Endothelial cell of umbilical vein (primary cell): ENCODE results near the gene SLC25A23. TPM values are rescaled to one million over a fixed set of nuclear protein-coding genes. Genes with fewer than 3 reads are reported as not detected.

Experiments
- BruUV-seq: library from RNA; stranded (reverse); fragments of 400-500 nt; replicated peaks from 2 replicates; lab custom pipeline; 2021; lab: Mats Ljungman, UMichigan
- CTCF ChIA-PET: fragments of 300-600, 350-600 bp; sonication (Branson Sonifier 250); formaldehyde crosslinking; loops from one replicate; lab custom pipeline; 2021; ENCODE audit warnings: antibody characterized with exemption, inconsistent platforms; lab: Charles Lee
- POLR2A ChIA-PET: fragments of 300-600, 350-600 bp; sonication (Branson Sonifier 250); formaldehyde crosslinking; loops from one replicate; lab custom pipeline; 2021; ENCODE audit warnings: antibody characterized with exemption, inconsistent platforms; lab: Charles Lee
- DNase-seq: peaks from one replicate; pipeline ENCODE4 v3.0.0-alpha.2; 2011; ENCODE audit warnings: low read depth, low spot score
- FAIRE-seq: peaks from 2 replicates; lab custom pipeline; 2011; peaks lifted over from hg19 to GRCh38; lab: Jason Lieb, UNC
- H2AFZ ChIP-seq: 2 replicates; pipeline ENCODE4 v1.6.0; 2012; ENCODE audit warnings: low read depth, low read length, control low read depth, inconsistent platforms
- H3K27ac ChIP-seq: 2 replicates; pipeline ENCODE4 v1.5.1; 2011; ENCODE audit warnings: low read depth, mild to moderate bottlenecking, control low read depth, low read length, moderate library complexity; ENCODE audit not compliant: insufficient read depth
- H3K27me3 ChIP-seq, 2 experiments: 2 replicates each; pipeline versions ENCODE4 v1.6.0 to v1.6.1; 2011; ENCODE audit warnings: low read length in 2 of 2, mixed read lengths in 1 of 2; ENCODE audit not compliant: control insufficient read depth in 2 of 2, insufficient read depth in 2 of 2
- H3K36me3 ChIP-seq, 2 experiments: 2 replicates in 1 of 2; 3 replicates in 1 of 2; pipeline ENCODE4 v1.5.1; 2011; ENCODE audit warnings: low read length in 2 of 2, mild to moderate bottlenecking in 1 of 2, moderate library complexity in 1 of 2; ENCODE audit not compliant: control insufficient read depth in 2 of 2, insufficient read depth in 2 of 2; ENCODE audit errors: extremely low read depth in 1 of 2
- H3K4me1 ChIP-seq: 3 replicates; pipeline ENCODE4 v1.5.1; 2011; ENCODE audit warnings: mild to moderate bottlenecking, low read length; ENCODE audit not compliant: control insufficient read depth, insufficient read depth; ENCODE audit errors: extremely low read depth
- H3K4me2 ChIP-seq: 2 replicates; pipeline ENCODE4 v1.6.1; 2011; ENCODE audit warnings: low read length, control low read depth, mixed read lengths; ENCODE audit not compliant: insufficient read depth
- H3K4me3 ChIP-seq, 3 experiments: fragments of 200-600 bp in 1 of 3; sonication (generic), shearing (Covaris generic) in 1 of 3; replicated peaks in 1 of 3; 2 replicates each; pipeline ENCODE4 v1.5.1; 2011 to 2016; ENCODE audit warnings: control low read depth in 3 of 3, low read length in 3 of 3, mild to moderate bottlenecking in 2 of 3, inconsistent platforms in 1 of 3, low read depth in 1 of 3, moderate library complexity in 1 of 3; ENCODE audit not compliant: insufficient read depth in 1 of 3
- H3K79me2 ChIP-seq: 2 replicates; pipeline ENCODE4 v1.6.0; 2012; ENCODE audit warnings: low read length, inconsistent platforms; ENCODE audit not compliant: control insufficient read depth, insufficient read depth
- H3K9ac ChIP-seq: replicated peaks from 2 replicates; pipeline ENCODE3; 2011; ENCODE audit warnings: low read length, control low read depth; ENCODE audit not compliant: insufficient read depth; ENCODE audit errors: extremely low read depth
- H3K9me1 ChIP-seq: replicated peaks from 3 replicates; pipeline ENCODE4 v1.6.0; 2011; ENCODE audit warnings: mild to moderate bottlenecking, low read length; ENCODE audit not compliant: control insufficient read depth, insufficient read depth; ENCODE audit errors: extremely low read depth
- H3K9me3 ChIP-seq: replicated peaks from 2 replicates; pipeline ENCODE4 v1.5.1; 2012; ENCODE audit warnings: low read length, inconsistent platforms; ENCODE audit not compliant: control insufficient read depth, insufficient read depth
- H4K20me1 ChIP-seq: replicated peaks from 2 replicates; pipeline ENCODE3; 2011; ENCODE audit warnings: mild to moderate bottlenecking, low read length; ENCODE audit not compliant: control insufficient read depth, insufficient read depth; ENCODE audit errors: extremely low read depth
- EZH2 ChIP-seq: IDR thresholded peaks from 2 replicates; pipeline ENCODE4 v1.6.1; 2012; ENCODE audit warnings: borderline replicate concordance, low read depth, mild to moderate bottlenecking, moderate library complexity, low read length, inconsistent platforms; ENCODE audit not compliant: severe bottlenecking
- FOS ChIP-seq: IDR thresholded peaks from 2 replicates; pipeline ENCODE4 v1.6.1; 2011; ENCODE audit warnings: mild to moderate bottlenecking, low read length, moderate library complexity, borderline replicate concordance; ENCODE audit not compliant: insufficient read depth
- GATA2 ChIP-seq: IDR thresholded peaks from 2 replicates; pipeline ENCODE4 v1.7.0; 2011; ENCODE audit warnings: low read depth, mild to moderate bottlenecking, moderate library complexity, mixed read lengths, low read length; ENCODE audit not compliant: insufficient read length, insufficient read depth
- JUN ChIP-seq: IDR thresholded peaks from 2 replicates; pipeline ENCODE4 v1.6.1; 2011; ENCODE audit warnings: borderline replicate concordance, low read depth; ENCODE audit not compliant: insufficient read length, insufficient read depth
- MAX ChIP-seq: IDR thresholded peaks from 2 replicates; pipeline ENCODE4 v1.6.1; 2011; ENCODE audit not compliant: insufficient read depth, insufficient read length
- MYC ChIP-seq: IDR thresholded peaks from one replicate; pipeline ENCODE4 v1.6.1; 2011; ENCODE audit warnings: mild to moderate bottlenecking, low read depth, low read length
- POLR2A ChIP-seq: IDR thresholded peaks from 2 replicates; pipeline ENCODE4 v1.6.1; 2012; ENCODE audit warnings: low read depth, mild to moderate bottlenecking, control low read depth, low read length
- POLR2AphosphoS5 ChIP-seq: IDR thresholded peaks from 2 replicates; pipeline ENCODE4 v1.6.1; 2012; ENCODE audit warnings: low read depth, mild to moderate bottlenecking, control low read depth, low read length, moderate library complexity; ENCODE audit not compliant: insufficient read depth
- dilution Hi-C: fragments of 300-500 bp; cut with MboI; formaldehyde crosslinking; loops from one replicate; pipeline ENCODE4 v1.15.0; 2019; ENCODE audit warnings: low sequenced_read_pairs; ENCODE audit not compliant: extremely low pct_ligation_motif_present
- intact Hi-C: fragments of 100-400 bp; cut with micrococcal nuclease; formaldehyde crosslinking; loops from one replicate; pipeline ENCODE4 v1.10.0; 2022
- polyA plus RNA-seq, 4 experiments: library from polyadenylated mRNA; depleted of rRNA in 3 of 4; stranded (reverse) in 3 of 4; unstranded in 1 of 4; fragments of >200 nt; gene quantifications; 2 replicates each; pipeline versions ENCODE4 v1.2.1 to v1.2.3, GENCODE V29; 2011 to 2012; ENCODE audit warnings: missing spikeins in 1 of 4
- total RNA-seq: library from RNA; stranded (reverse); gene quantifications from 2 replicates; pipeline ENCODE4 v1.2.3, GENCODE V29; 2021
- TF ChIP-seq, protein P1 (sequence below), 2 donors: IDR thresholded peaks; 1 replicate in 1 of 2; 2 replicates in 1 of 2; pipeline ENCODE4 v1.5.1; 2011; ENCODE audit warnings: low read length in 2 of 2, mild to moderate bottlenecking in 2 of 2, moderate library complexity in 2 of 2, control low read depth in 1 of 2, inconsistent platforms in 1 of 2, low read depth in 1 of 2; ENCODE audit not compliant: insufficient read depth in 1 of 2; ENCODE audit errors: extremely low read depth in 1 of 2

Gene SLC25A23
- total and polyA plus RNA-seq, 2 donors (not counting 3 experiments of a cell fraction or from before 2014, with no cell fraction given): 12.8 to 33.5 TPM

DNA sequence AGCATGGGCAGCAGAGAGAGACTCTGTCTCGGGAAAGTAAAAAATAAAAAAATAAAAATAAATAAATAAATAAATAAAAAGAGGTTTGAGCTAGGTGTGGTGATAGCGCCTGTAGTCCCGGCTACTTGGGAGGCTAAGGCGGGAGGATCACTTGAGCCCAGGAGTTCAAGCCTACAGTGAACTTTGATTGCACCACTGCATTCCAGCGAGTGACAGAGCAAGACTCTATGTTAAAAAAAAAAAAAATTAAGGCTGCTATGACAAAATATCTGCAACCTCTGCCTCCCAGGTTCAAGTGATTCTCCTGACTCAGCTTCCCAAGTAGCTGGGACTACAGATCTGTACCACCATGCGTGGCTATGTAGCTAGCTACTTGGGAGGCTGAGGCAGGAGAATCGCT, 25.2 kb upstream of the SLC25A23 start:
- CTCF ChIA-PET: no interaction called here
- POLR2A ChIA-PET: no interaction called here

GRCh38 chr19:6484230-6484629, 24.6 kb upstream of the SLC25A23 start:
- Histone ChIP-seq H2AFZ (no peak overlapping the region), H3K4me2 (no peak overlapping the region), H3K27me3 (no peaks in the 10 kb centered on the region), H3K4me3 (no peak overlapping the region), H3K9ac (no peak overlapping the region), H3K9me1 (no peaks in the 10 kb centered on the region), H4K20me1 (no peaks in the 10 kb centered on the region), H3K27ac (no peak overlapping the region), H3K4me1 (no peaks in the 10 kb centered on the region), H3K79me2 (no peaks in the 10 kb centered on the region), H3K9me3 (no peaks in the 10 kb centered on the region), H3K36me3 (no peaks in the 10 kb centered on the region)
- intact Hi-C loops: no loop called here
- FAIRE-seq (no peak), DNase-seq (no peak)
- BruUV-seq: no TSS peak
- POLR2A ChIA-PET: no interaction called here
- CTCF ChIA-PET: interaction anchor here (0.7 kb wide), 1 partner anchor 230 kb away, joined by 3 read pairs; no protein-coding TSS in a partner anchor
- TF ChIP-seq POLR2AphosphoS5: no peak
- TF ChIP-seq GATA2: no peak
- TF ChIP-seq MAX: no peak
- TF ChIP-seq MYC: no peak
- no peak for TF ChIP-seq EZH2
- TF ChIP-seq POLR2A: no peak
- no peak for TF ChIP-seq JUN
- TF ChIP-seq, protein P1, sequence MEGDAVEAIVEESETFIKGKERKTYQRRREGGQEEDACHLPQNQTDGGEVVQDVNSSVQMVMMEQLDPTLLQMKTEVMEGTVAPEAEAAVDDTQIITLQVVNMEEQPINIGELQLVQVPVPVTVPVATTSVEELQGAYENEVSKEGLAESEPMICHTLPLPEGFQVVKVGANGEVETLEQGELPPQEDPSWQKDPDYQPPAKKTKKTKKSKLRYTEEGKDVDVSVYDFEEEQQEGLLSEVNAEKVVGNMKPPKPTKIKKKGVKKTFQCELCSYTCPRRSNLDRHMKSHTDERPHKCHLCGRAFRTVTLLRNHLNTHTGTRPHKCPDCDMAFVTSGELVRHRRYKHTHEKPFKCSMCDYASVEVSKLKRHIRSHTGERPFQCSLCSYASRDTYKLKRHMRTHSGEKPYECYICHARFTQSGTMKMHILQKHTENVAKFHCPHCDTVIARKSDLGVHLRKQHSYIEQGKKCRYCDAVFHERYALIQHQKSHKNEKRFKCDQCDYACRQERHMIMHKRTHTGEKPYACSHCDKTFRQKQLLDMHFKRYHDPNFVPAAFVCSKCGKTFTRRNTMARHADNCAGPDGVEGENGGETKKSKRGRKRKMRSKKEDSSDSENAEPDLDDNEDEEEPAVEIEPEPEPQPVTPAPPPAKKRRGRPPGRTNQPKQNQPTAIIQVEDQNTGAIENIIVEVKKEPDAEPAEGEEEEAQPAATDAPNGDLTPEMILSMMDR (IDR thresholded peaks at IDR 0.05; ENCODE audit: extremely low read depth in 1 of 2, insufficient read depth in 1 of 2, low read depth in 1 of 2, low read length in 2 of 2): no peak
- no peak for TF ChIP-seq FOS
- dilution Hi-C loops: no loop called here

More for the DNA sequence above, 25.2 kb upstream of the SLC25A23 start:
- Histone ChIP-seq H3K9me1 (no peaks in the 10 kb centered on the region), H4K20me1 (no peaks in the 10 kb centered on the region), H3K4me3 (no peak overlapping the region), H2AFZ (no peak overlapping the region), H3K9me3 (no peaks in the 10 kb centered on the region), H3K27me3 (no peaks in the 10 kb centered on the region), H3K9ac (no peak overlapping the region), H3K27ac (no peak overlapping the region), H3K4me1 (no peaks in the 10 kb centered on the region), H3K36me3 (no peaks in the 10 kb centered on the region), H3K79me2 (no peaks in the 10 kb centered on the region), H3K4me2 (no peak overlapping the region)
- TF ChIP-seq EZH2 (no peak), MAX (no peak)
- DNase-seq: no peak
- no TSS peak for BruUV-seq
- dilution Hi-C loops (no loop called here), intact Hi-C loops (loop anchor here (5.0 kb wide), 1 partner anchor 917 kb away; no protein-coding TSS in a partner anchor)
- FAIRE-seq: no peak
